Measurements from ENCODE around the gene COL18A1.

The COL18A1 gene

GRCh38 chr21:45455674-45456583 is 51.0 kb downstream of the COL18A1 start:
- DNase-seq (ENCODE audit: low read depth in 2 of 2), result no peak

GRCh38 chr21:45456584-45457160 is 51.7 kb downstream of the COL18A1 start:
- DNase-seq (ENCODE audit: low read depth in 2 of 2), result no peak

- no peak for DNase-seq (ENCODE audit: low read depth in 2 of 2)
Observed at GRCh38 chr21:45457161-45457831, 52.3 kb downstream of the COL18A1 start.

- DNase-seq (ENCODE audit: low read depth in 2 of 2), result no peak
Observed at GRCh38 chr21:45457832-45458172, 52.8 kb downstream of the COL18A1 start.

GRCh38 chr21:45458281-45459170 is 53.6 kb downstream of the COL18A1 start:
- no peak for DNase-seq (ENCODE audit: low read depth in 2 of 2)

GRCh38 chr21:45459171-45460010 is 54.4 kb downstream of the COL18A1 start:
- no peak for DNase-seq (ENCODE audit: low read depth in 2 of 2)

GRCh38 chr21:45460011-45460565 is 55.1 kb downstream of the COL18A1 start:
- no peak for DNase-seq (ENCODE audit: low read depth in 2 of 2)

DNA sequence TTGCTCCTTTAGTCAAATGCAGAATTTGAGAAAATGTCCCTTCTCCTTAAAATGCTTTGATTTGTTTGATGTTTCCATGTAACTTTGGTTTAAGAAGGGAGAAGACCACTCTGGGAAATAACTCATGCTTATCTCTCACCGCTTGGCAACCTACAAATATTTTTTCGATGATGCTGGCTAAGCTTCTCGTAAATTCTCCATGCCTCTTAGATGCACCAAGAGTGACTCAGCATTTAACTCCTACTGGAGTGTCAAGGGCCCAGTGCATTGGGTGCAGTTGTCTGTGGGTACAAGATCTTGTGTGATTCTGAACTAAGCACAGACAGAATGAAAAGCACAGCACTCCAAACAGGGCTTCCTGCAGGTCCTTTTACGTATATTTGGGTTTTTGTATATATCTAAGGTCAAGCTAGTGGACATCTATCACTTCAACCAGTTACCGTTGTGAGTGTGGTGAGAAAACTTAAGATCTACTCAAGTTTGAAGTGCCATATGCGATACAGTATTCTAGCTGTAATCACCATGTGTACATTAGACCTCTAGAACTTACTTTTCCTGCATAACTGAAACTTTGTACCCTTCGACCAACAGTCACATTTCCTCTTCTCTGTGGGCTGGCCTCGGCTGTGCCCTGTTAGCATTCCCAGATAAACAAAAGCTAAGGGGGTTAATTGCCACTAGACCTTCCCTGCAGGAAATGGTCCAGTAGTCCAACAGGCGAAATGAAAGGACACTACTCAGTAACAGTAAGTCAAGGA is 55.8 kb downstream of the COL18A1 start:
- no peak for DNase-seq (ENCODE audit: low read depth in 2 of 2)

- no peak for DNase-seq (ENCODE audit: low read depth in 2 of 2)
Observed at GRCh38 chr21:45461369-45461750, 56.4 kb downstream of the COL18A1 start.

- DNase-seq (ENCODE audit: low read depth in 2 of 2), result no peak
Observed at GRCh38 chr21:45461806-45462341, 56.9 kb downstream of the COL18A1 start.

DNA sequence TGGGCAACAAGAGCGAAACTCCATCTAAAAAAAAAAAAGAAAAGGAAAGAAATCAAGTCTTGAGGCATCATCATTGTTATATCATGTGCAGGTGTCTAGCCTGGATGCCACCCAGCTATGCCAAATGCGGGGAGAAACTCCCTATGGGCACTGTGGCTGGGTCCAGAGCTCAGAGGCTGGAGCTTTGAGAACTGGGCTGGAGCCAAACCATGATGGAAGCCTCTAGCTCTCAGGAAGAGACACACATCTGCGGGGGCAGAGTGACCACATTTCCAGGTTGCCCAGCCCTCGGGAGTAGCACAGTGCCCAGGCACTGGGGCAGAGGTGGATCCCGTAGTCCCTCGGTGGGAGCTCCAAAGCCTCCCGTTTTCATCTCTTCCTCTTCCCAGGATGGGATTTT is 58.9 kb downstream of the COL18A1 start:
- no peak for DNase-seq (ENCODE audit: low read depth in 2 of 2)

GRCh38 chr21:45464309-45464708 is 59.3 kb downstream of the COL18A1 start:
- DNase-seq (ENCODE audit: low read depth in 2 of 2), result no peak

DNA sequence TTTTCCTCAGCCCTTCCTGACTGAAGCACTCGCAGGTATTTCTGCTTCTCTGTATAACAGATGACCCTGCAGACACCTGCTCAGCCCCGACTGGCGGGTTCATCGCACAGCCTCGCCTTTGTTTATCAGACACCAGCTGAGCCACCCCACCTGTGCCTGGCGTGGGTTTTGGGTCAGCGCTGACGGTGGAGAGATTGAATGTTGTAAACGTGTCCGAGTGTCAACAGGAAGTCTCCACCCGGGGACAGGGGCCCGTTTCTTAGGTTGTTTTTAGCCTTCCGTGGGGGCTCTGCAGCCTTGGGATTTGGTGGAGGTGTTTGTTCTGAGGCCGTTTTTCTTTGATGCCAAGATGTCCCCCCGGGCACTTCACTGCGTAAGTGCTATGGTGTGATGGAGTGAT is 60.1 kb downstream of the COL18A1 start:
- DNase-seq (ENCODE audit: low read depth in 2 of 2), result no peak

- no peak for DNase-seq (ENCODE audit: low read depth in 2 of 2)
Observed at GRCh38 chr21:45465611-45466329, 60.8 kb downstream of the COL18A1 start.

- no peak for DNase-seq (ENCODE audit: low read depth in 2 of 2)
Observed at GRCh38 chr21:45466330-45467220, 61.6 kb downstream of the COL18A1 start.

DNA sequence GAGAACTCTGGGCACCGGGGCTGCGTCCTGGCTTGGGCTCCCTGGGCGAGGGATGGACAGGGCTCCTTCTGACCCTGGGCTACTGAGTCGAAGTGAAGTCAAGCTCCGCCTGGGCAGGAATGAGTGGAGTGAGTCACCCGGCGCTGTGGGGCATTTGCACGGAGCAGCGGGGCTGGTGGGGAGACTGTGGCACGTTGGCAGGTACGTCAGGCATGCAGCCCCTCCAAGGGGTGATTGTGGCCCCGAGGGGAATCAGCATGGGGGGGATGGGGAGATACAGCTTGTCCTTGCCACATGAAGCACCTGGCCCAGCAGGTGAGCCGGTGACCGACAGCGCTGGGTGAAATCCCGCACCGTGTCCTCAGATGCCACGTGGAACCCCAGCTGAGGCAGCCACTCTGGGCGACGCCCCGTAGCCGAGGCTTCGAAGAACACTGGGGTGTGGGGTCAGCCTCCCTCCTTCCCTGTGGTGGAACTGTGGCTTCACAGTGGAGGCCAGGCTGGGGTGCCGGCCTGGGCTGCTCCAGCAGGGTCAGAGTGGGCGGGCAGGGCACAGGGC is 62.3 kb downstream of the COL18A1 start:
- no peak for DNase-seq (ENCODE audit: low read depth in 2 of 2)
